GM12873 (cell line): ENCODE results near the gene ADGRA3.

ENCODE experiments used
- CTCF ChIP-seq: IDR thresholded peaks from 2 replicates; pipeline ENCODE4 v1.5.1; 2012; ENCODE audit warnings: low read depth, mild to moderate bottlenecking, moderate library complexity, low read length, control low read depth; ENCODE audit not compliant: insufficient read depth; ENCODE audit errors: missing control alignments

Gene ADGRA3

GRCh38 chr4:22398671-22399070 is 117.2 kb downstream of the ADGRA3 start:
- no peak for TF ChIP-seq CTCF

GRCh38 chr4:22391551-22391950 is 124.3 kb downstream of the ADGRA3 start:
- no peak for TF ChIP-seq CTCF

GRCh38 chr4:22389240-22389870 is 126.5 kb downstream of the ADGRA3 start:
- TF ChIP-seq CTCF: peak; percentile 71

- TF ChIP-seq CTCF: no peak
Observed at GRCh38 chr4:22385611-22386011, 130.3 kb downstream of the ADGRA3 start.

GRCh38 chr4:22384154-22384553 is 131.7 kb downstream of the ADGRA3 start:
- no peak for TF ChIP-seq CTCF

GRCh38 chr4:22372986-22373385 is 142.9 kb downstream of the ADGRA3 start:
- no peak for TF ChIP-seq CTCF

GRCh38 chr4:22369901-22370562 is 145.8 kb downstream of the ADGRA3 start:
- no peak for TF ChIP-seq CTCF
